A673 (cell line): Measurements from ENCODE around the gene KAT5.

Source experiments
- CTCF ChIP-seq: fragments of 300-800, 200-600 bp; sonication (generic); conservative IDR thresholded peaks from 2 replicates; pipeline ENCODE4 v1.5.1; 2017; ENCODE audit warnings: low read depth, mild to moderate bottlenecking, antibody characterized with exemption, low read length, moderate library complexity, mixed read lengths
- EZH2 ChIP-seq: fragments of 200-600 bp; sonication (generic); IDR thresholded peaks from 2 replicates; pipeline ENCODE4 v1.6.1; 2017; ENCODE audit warnings: borderline replicate concordance, low read depth, mild to moderate bottlenecking, mixed read lengths, antibody characterized with exemption, low read length; ENCODE audit not compliant: poor library complexity, severe bottlenecking

GRCh38 chr11:65726660-65727059 lies 14.6 kb downstream of the KAT5 start:
- TF ChIP-seq EZH2 (no peak), CTCF (peak; percentile 29; the same call in 1 of the 2 replicates)
